HG03439 (cell line): ENCODE results near the gene WIPI1.
"Not testable (repeated sequence)": the region's sequence is repeated elsewhere in the genome, so short reads cannot be mapped to it uniquely, and the experiment has no call there.

Experiments used
- ATAC-seq: cut with Tn5 transposase; IDR thresholded peaks from one replicate; pipeline ENCODE4 v1.9.1; 2021; ENCODE audit warnings: mild to moderate bottlenecking, moderate library complexity; ENCODE audit not compliant: unreplicated experiment

Gene WIPI1

GRCh38 chr17:68457168-68457538 is at the start of gene WIPI1:
Gene WIPI1 (minus strand): TSS chr17:68457496. CDS start chr17:68457421, 75 bp downstream.
- peak; percentile 6 for ATAC-seq

GRCh38 chr17:68505951-68506350 is 48.7 kb upstream of the WIPI1 start:
- ATAC-seq = no peak

- ATAC-seq = no peak
Observed at GRCh38 chr17:68501074-68501473, 43.8 kb upstream of the WIPI1 start.

- ATAC-seq = no peak
Observed at GRCh38 chr17:68499587-68499986, 42.3 kb upstream of the WIPI1 start.

- ATAC-seq = peak; percentile 29
Observed at GRCh38 chr17:68498479-68499326, 41.4 kb upstream of the WIPI1 start.

- ATAC-seq = peak; percentile 92
Observed at GRCh38 chr17:68497885-68498319, 40.6 kb upstream of the WIPI1 start.

GRCh38 chr17:68495081-68495480 is 37.8 kb upstream of the WIPI1 start:
- ATAC-seq = no peak

GRCh38 chr17:68492394-68493054 is 35.2 kb upstream of the WIPI1 start:
- ATAC-seq = not testable (repeated sequence)

- ATAC-seq = no peak
Observed at GRCh38 chr17:68491381-68492231, 34.3 kb upstream of the WIPI1 start.

- no peak for ATAC-seq
Observed at GRCh38 chr17:68489919-68490318, 32.6 kb upstream of the WIPI1 start.

- ATAC-seq = no peak
Observed at GRCh38 chr17:68484458-68484857, 27.2 kb upstream of the WIPI1 start.

- ATAC-seq = no peak
Observed at GRCh38 chr17:68482576-68483041, 25.3 kb upstream of the WIPI1 start.

GRCh38 chr17:68480885-68481284 is 23.6 kb upstream of the WIPI1 start:
- no peak for ATAC-seq

- no peak for ATAC-seq
Observed at GRCh38 chr17:68470961-68471360, 13.7 kb upstream of the WIPI1 start.

GRCh38 chr17:68468788-68469187 is 11.5 kb upstream of the WIPI1 start:
- ATAC-seq = no peak

GRCh38 chr17:68468334-68468733 is 11.0 kb upstream of the WIPI1 start:
- no peak for ATAC-seq

GRCh38 chr17:68463211-68464019 is 6.1 kb upstream of the WIPI1 start:
- ATAC-seq = no peak

- no peak for ATAC-seq
Observed at GRCh38 chr17:68462381-68463210, 5.3 kb upstream of the WIPI1 start.

GRCh38 chr17:68461589-68461988 is 4.3 kb upstream of the WIPI1 start:
- no peak for ATAC-seq
